Measurements from ENCODE around the gene KIF1A.

- TF ChIP-seq REST (IDR thresholded peaks at IDR 0.05; ENCODE audit: insufficient read depth in 1 of 2, low read depth in 2 of 2, low read length in 2 of 2) (no peak), SIN3A (IDR thresholded peaks at IDR 0.05; ENCODE audit: borderline replicate concordance, insufficient read depth, low read length) (no peak)
These were observed 94.3 kb downstream of the KIF1A start for GRCh38 chr2:240725671-240726070.
